GM18498 (cell line): ENCODE measurements around the gene APOBEC3F.
"Not testable (repeated sequence)": the region's sequence is repeated elsewhere in the genome, so short reads cannot be mapped to it uniquely, and the experiment has no call there.

ENCODE experiments used
- ATAC-seq: cut with Tn5 transposase; IDR thresholded peaks from one replicate; pipeline ENCODE4 v1.9.1; 2021; ENCODE audit warnings: mild to moderate bottlenecking, moderate library complexity; ENCODE audit not compliant: unreplicated experiment

The APOBEC3F gene

GRCh38 chr22:39026509-39027150 lies 14.0 kb upstream of the APOBEC3F start:
- no peak for ATAC-seq

- no peak for ATAC-seq
Measured at GRCh38 chr22:39027717-39028116, 12.9 kb upstream of the APOBEC3F start.

GRCh38 chr22:39028281-39028680 lies 12.4 kb upstream of the APOBEC3F start:
- ATAC-seq: no peak

- no peak for ATAC-seq
Measured at GRCh38 chr22:39029227-39029626, 11.4 kb upstream of the APOBEC3F start.

GRCh38 chr22:39030705-39031104 lies 10.0 kb upstream of the APOBEC3F start:
- ATAC-seq: no peak

GRCh38 chr22:39031434-39032295 lies 9.0 kb upstream of the APOBEC3F start:
- ATAC-seq: not testable (repeated sequence)

- not testable (repeated sequence) for ATAC-seq
Measured at GRCh38 chr22:39037071-39037470, 3.6 kb upstream of the APOBEC3F start.

- ATAC-seq: no peak
Measured at GRCh38 chr22:39039306-39040126, 1.1 kb upstream of the APOBEC3F start.

GRCh38 chr22:39040155-39040537 lies 518 bp upstream of the APOBEC3F start:
- ATAC-seq: not testable (repeated sequence)

- no peak for ATAC-seq
Measured at GRCh38 chr22:39041908-39042307, 1.2 kb downstream of the APOBEC3F start.

- ATAC-seq: not testable (repeated sequence)
Measured at GRCh38 chr22:39043063-39043462, 2.4 kb downstream of the APOBEC3F start.

GRCh38 chr22:39045136-39045535 lies 4.5 kb downstream of the APOBEC3F start:
- not testable (repeated sequence) for ATAC-seq

- ATAC-seq: not testable (repeated sequence)
Measured at GRCh38 chr22:39049486-39049885, 8.8 kb downstream of the APOBEC3F start.

- not testable (repeated sequence) for ATAC-seq
Measured at GRCh38 chr22:39051844-39052495, 11.3 kb downstream of the APOBEC3F start.

- no peak for ATAC-seq
Measured at GRCh38 chr22:39055658-39056057, 15.0 kb downstream of the APOBEC3F start.

GRCh38 chr22:39061290-39061689 lies 20.6 kb downstream of the APOBEC3F start:
- ATAC-seq: not testable (repeated sequence)

GRCh38 chr22:39061951-39062350 lies 21.3 kb downstream of the APOBEC3F start:
- not testable (repeated sequence) for ATAC-seq

GRCh38 chr22:39063904-39064303 lies 23.2 kb downstream of the APOBEC3F start:
- not testable (repeated sequence) for ATAC-seq

GRCh38 chr22:39066442-39067276 lies 26.0 kb downstream of the APOBEC3F start:
- not testable (repeated sequence) for ATAC-seq
